GM18505 (cell line): ENCODE results near the gene DDX25.

ENCODE experiments used
- ATAC-seq: cut with Tn5 transposase; IDR thresholded peaks from one replicate; pipeline ENCODE4 v1.9.1; 2021; ENCODE audit not compliant: unreplicated experiment
- POLR2A ChIP-seq: IDR thresholded peaks from 4 replicates; pipeline ENCODE4 v1.6.1; 2011; ENCODE audit warnings: borderline replicate concordance; ENCODE audit not compliant: insufficient read depth, insufficient read length; ENCODE audit errors: extremely low read depth

Gene DDX25

GRCh38 chr11:125954123-125954944 lies 50.0 kb downstream of the DDX25 start:
- no peak for ATAC-seq
- no peak for TF ChIP-seq POLR2A

- TF ChIP-seq POLR2A = no peak
- ATAC-seq = no peak
These were observed 50.8 kb downstream of the DDX25 start for GRCh38 chr11:125954945-125955640.

GRCh38 chr11:125955856-125956255 lies 51.5 kb downstream of the DDX25 start:
- ATAC-seq = no peak
- no peak for TF ChIP-seq POLR2A

GRCh38 chr11:125956391-125957134 lies 52.3 kb downstream of the DDX25 start:
- no peak for TF ChIP-seq POLR2A
- ATAC-seq = no peak

- ATAC-seq = no peak
- TF ChIP-seq POLR2A = no peak
These were observed 53.5 kb downstream of the DDX25 start for GRCh38 chr11:125957618-125958332.

GRCh38 chr11:125958872-125959400 lies 54.6 kb downstream of the DDX25 start:
- ATAC-seq = no peak
- no peak for TF ChIP-seq POLR2A

GRCh38 chr11:125959511-125959910 lies 55.2 kb downstream of the DDX25 start:
- no peak for TF ChIP-seq POLR2A

GRCh38 chr11:125959931-125960330 lies 55.6 kb downstream of the DDX25 start:
- ATAC-seq = no peak
- TF ChIP-seq POLR2A = no peak

More at GRCh38 chr11:125959511-125959910, 55.2 kb downstream of the DDX25 start:
- no peak for ATAC-seq

- no peak for TF ChIP-seq POLR2A
- ATAC-seq = no peak
These were observed 56.5 kb downstream of the DDX25 start for GRCh38 chr11:125960771-125961170.

GRCh38 chr11:125967515-125967914 lies 63.2 kb downstream of the DDX25 start:
- ATAC-seq = no peak
- TF ChIP-seq POLR2A = no peak

- TF ChIP-seq POLR2A = no peak
- no peak for ATAC-seq
These were observed 64.0 kb downstream of the DDX25 start for GRCh38 chr11:125968354-125968753.

GRCh38 chr11:125971618-125972017 lies 67.3 kb downstream of the DDX25 start:
- ATAC-seq = no peak
- TF ChIP-seq POLR2A = no peak

- no peak for ATAC-seq
- TF ChIP-seq POLR2A = no peak
These were observed 70.0 kb downstream of the DDX25 start for GRCh38 chr11:125974284-125974683.

- ATAC-seq = no peak
- no peak for TF ChIP-seq POLR2A
These were observed 71.3 kb downstream of the DDX25 start for GRCh38 chr11:125975634-125976033.
